Dermis blood vessel endothelial cell (primary cell): ENCODE measurements around the gene KIF17. TPM values are rescaled to one million over a fixed set of nuclear protein-coding genes. Genes with fewer than 3 reads are reported as not detected.
"Not testable (repeated sequence)": the region's sequence is repeated elsewhere in the genome, so short reads cannot be mapped to it uniquely, and the experiment has no call there.

Experiments used
- DNase-seq: peaks from one replicate; pipeline ENCODE4 v3.0.0; 2010
- total RNA-seq: library from RNA; depleted of rRNA; stranded (reverse); fragments of >200 nt; gene quantifications from 2 replicates; pipeline ENCODE4 v1.2.3, GENCODE V29; 2014

KIF17 gene
- total RNA-seq, 1 donor from 2014 or later: 32.3 TPM

DNA sequence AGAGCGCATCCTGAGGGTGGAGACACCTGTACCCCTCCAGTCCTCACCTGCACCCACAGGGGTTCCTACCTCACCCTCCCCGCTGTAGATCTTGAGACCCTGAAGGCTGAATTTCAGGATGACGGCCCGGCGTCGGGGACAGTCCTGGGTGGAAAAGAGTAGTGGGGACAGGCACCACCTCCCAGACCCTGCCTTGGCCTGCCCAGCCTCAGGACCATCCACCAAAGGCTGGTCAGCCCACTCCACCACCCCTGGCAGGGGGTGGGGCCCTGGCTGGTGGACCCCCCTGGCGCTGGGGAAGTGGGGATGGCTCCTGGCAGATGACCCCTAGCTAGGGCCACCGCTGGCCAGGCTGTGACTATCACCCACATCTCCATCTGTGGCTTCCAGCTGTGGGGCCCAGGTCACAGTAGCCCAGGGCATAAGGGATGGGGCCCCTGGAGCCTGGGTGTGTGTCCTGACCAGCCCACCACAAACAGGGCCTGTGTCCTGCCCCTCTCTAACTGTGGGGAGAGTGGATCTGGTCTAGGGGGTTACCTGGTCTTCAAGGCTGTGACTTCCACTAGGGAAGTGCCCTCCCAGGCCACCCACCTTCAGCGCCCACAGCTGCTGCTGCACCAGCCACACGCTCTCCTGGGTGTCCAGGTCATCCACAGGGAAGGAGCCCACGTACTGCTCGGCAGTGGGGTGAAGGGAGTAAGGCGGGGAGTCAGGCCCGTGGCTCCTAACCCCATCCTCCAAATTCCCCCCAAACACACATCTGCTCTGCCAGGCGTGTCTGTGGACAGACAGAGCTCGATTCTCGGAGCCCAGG, 9.3 kb upstream of the KIF17 start:
- DNase-seq: no peak

DNA sequence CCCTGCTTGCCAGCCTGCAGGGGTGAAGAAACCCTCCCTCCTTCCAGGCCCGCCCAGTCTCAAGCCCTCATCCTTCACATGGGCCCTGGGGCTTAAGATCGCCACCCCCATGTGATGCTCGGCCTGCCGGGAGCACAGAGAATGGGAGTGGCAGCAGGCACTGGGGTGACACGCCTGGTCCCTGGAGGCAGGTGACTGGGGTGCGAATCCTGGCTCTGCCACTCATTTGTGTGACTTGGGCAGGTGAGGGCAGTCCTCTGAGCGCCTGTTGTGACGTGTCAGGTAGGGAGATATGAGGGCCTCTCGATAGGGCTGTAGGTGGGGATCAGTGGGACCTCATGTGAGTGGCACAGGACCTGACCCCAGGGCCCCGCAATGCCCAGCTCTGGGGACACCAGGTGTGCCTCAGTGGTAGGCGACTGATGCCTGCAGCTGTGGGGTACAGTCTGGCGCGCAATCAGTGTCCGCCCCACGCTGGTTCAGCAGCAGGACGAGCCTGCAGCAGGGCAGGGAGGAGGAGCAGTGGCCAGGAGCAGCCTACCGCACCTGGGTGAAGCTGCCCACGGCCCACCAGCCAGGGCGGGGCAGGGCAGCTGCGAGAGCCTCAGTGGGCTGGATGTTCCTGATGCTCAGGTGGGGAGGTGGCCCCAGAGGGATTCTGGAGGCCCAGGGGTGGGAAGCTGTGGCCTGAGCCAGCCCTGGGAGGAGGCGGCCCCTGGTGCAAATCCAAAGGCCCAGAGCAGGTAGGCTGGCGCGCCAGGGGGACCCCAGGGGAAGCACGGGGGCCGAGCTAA, 8.5 kb upstream of the KIF17 start:
- no peak for DNase-seq

DNA sequence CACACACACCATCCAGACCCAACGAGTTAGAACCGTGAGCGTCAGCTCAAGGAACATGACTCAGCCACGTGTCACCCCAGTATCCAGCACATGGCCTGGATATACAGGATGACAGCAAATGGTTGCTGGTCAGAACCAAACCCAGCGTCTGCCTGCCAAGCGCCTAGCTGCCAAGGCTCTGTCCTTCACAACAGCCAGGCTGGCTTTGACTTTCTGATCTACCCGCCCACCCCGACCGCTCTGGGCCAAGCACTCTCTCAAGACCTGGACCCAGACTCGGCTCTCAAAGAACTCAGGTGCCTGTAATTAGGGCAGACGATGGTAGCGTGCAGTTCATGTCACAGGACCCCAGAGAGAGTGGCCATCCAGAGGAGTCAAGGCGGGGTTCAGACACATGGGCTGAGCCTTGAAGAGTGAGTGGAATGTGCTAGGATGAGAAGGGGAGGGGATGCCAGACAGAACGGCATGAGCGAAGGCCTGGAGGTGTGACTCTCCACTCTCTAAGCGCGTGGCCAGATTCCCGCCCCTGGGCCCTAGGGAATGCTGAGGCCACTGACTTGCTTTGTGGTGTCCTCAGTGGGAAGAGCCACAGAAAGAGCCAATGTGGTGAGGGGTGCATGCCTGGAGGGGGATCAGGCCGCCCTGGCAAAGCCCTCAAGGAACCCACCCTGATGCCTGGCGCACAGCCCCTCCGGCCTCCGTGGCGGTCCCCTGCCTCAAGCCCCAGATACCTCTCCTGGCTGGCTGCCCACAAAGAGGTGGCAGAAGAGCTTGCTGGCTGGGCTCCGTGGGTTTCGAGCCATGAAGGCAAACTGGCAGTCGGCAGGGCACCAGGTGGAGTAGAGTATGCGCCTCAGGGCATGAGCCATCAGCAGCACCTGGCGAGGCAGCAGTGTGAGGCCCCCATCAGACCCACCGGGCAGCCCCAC, 7.6 kb upstream of the KIF17 start:
- peak; percentile 30 for DNase-seq

DNA sequence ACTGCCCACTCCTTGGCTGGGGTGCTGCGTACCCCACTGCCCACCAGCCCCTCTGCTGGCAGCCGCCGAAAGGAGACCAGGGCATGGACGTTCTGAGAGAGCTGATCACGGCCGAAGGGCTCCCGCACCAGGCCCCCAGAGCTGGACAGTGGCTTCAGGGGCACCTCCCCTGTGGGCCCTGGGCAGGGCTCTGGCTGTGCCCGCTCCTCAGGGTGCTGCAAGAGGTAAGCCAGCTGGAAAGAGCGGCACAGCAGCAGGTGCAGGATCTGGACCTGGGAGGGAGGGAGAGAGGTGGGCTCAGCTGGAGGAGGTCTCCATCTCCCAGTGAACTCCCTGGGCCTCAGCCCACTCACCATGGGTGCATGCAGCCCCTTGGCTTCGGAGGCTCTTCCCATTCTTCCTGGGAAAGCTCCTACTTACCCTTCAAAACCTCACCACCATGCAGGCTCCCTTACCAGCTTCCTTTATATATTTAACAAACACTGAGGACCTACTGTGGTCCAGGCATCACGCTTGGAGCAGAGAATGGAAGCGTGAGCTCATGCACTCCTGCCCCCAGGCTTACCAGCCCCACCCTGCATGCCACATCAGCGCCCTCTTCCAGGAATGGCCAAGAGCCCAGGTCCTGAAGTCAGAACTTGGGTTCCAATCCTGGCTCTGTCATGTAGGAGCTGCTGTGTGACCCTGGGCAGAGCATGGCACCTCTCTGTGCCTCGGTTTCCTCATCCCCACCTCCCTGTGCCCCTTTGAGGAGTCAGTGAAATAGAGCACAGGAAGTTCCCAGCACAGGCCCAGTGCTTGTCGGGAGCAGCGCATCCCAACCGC, 6.8 kb upstream of the KIF17 start:
- DNase-seq: no peak

DNA sequence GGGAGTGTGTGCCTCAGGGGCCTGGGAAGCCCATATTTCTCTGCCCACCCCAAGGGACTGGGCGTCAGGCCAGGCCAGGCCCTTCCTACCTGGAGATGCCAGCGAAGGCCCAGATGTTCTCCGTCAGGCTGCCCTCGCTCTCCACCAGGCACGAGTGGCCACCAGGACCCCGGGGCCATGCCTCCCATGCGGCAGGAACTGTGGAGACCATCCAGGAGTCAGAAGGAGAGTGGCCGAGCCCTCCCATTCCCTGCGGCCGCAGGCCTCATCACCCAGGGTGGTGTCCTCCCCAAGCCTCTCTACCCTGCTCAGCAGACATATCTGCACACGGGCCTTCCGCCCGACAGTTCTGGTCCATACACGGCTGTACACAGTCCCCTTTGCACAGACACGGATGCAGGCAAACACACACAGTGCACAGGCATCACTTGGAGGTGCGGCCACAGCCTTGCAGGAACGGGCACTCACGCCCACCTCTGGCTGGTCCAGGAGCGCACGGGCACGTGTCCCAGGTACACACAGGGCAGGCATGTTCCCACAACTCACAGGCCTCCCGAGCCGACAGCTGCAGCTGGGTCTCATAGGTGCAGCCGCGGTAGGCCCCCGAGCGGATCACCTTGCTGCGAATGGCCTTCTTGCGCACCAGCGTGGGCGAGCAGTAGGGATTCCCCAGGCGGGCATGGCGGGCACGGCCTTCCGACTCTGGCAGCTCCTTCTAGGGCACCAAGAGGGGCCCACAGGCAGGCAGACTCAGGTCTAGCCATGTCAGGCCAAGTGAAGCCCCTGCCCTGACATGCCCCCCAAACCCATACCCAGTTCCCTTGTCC, 5.9 kb upstream of the KIF17 start:
- DNase-seq: no peak

DNA sequence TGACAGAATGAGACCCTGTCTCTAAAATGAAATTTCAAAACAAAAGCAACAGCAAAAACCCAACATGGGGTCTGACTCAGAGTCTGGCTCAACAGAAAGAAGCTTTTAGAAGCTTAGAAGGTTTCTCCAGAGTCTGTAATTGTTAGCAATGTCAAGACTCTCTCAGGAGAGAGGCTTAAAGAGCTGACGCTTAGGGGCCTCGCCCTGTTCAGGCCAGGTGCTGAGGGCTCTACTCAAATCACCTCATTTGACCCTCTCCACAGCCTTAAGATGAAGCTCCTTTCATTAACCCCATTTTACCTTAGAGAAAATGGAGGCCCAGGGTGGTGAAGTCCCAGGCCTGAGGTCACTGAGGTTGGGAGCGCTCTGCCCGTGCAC, 5.3 kb upstream of the KIF17 start:
- DNase-seq: no peak

DNA sequence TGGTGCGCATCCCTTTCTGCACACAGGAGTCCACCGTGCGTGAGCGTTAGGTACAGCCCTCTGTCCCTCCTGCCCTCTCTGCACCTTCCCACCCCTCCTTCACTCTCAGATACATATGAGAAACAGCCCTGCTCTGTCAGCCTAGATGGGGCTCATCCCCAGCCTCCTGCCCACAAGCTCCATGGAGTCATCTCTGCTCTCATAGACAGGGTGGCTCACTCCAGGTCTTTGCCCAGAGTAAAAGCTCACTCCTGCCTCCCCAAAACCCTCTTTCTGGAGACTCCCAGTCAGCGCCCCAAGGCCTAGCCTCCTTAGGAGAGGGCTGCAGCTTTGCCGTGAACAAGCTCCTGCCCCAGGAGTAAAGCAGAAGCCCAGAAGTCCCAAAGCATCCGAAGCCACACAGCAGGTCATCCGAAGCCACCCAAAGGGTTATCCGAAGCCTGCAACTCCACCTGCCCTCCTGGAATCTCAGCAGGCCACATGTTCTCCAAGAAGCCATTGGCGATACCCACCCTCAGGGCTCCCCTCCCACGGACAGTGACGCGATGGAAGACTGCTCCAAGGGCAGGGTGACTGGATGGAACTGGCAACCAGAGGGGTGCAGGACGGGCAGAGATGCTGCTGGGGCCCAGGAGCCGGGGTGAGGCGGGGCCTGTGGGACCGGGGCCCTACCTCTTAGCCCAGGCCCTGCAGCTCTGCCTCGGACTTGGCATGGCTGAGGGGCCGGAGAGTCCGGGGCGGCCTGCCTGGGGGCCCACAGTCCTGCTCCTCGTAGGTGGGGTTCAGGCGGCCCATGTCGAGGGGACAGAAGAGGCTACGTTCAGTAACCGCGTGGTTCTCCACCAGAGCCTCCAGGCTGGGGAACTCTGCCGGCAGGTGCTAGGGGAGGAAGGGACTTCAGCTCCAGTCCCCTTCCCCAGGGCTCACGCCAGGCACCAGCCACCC, 3.6 kb upstream of the KIF17 start:
- no peak for DNase-seq

DNA sequence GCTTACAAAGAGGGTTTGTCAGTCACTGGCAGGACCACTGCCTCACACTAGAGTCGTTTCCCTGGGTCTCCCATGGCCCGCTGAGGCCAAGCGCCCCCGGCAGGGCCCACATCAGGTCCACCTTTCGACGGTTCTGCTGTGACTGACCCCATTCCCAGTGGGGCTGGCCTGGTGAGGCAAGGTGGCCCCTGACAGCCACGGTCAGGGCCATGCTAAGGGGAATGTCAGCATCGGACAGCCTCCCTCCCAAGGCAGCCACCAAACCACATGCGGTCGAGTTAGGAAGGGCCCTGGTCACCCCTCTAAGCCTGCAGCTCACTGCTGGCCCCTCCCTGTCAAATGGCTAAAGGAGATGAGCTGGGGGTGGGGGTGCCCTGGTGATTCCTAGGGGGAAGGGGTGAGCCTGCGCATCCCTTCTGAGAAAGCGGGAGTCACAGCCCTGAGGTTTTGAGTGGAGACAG, 2.9 kb upstream of the KIF17 start:
- no peak for DNase-seq

DNA sequence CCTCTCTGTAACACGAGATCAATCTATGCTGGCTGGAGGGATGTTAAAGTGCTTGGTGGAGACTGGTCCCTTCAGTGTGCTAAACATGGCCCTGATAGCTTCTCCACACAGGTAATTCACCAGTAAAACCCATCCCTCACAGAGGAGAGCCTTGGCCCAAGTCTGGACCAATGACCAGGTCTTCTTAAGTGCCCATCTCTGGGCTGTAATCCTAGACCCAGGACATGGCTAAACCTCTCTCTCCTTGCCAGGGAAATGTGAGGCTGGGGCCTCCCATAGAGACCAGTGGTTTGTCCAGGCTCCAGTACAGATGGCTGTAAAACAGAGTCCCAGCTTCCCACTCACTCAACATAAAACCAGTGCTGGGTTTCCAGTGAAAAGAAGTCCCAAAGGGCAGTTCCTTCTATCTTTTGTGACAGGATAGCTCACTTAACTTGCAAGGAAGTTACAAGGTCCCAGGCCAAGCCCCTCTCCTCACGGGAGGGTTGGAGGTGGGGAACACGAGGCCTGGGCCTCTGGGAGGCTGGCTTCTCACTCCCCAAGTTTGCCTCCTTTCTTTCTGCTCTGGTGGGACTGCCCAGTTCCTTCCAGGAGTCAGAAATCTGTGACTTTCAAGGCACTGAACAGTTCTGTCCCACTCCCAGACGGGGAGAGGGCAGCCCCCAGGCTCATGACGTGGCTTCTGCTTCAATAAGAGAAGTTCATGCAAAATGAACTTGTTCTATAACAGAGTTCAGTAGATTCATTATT, 2.2 kb upstream of the KIF17 start:
- no peak for DNase-seq

DNA sequence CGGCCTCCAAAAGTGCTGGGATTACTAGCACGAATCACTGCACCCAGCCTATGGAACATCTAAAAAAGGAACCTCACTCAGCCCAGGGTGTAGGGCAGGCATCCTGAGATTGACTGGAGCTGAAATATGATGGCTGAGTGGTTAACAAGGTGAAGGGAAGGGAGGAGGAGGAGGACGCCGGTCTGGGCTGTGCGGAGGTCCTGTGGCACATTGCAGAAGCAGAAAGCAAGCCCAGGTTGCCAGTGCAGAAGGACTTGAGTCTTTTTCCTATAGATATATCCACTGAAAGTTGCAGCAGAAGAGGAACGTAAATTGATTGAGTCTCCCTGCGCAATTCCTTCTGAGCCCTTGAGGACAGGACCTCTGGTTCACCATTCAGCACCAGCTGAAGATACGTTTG, 1.5 kb upstream of the KIF17 start:
- no peak for DNase-seq

DNA sequence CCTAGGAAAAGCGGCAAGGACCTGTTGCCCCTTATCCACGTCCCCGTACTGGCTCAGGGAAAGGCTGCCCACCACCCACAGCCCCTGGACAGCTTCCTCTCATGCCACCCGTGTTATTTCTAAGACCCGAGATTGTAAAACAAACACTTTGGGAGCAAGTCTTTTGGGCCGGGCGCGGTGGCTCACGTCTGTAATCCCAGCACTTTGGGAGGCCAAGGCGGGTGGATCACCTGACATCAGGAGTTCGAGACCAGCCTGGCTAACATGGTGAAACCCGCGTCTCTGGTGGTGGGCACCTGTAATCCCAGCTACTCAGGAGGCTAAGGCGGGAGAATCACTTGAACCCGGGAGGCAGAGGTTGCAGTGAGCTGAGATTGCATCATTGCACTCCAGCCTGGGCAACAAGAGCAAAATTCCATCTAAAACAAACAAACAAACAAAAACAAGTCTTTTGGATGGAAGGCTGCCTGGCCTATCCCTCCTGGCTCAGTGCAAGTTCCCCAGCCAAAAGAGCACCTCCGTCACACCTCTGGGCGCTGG, 606 bp upstream of the KIF17 start:
- DNase-seq: not testable (repeated sequence)

DNA sequence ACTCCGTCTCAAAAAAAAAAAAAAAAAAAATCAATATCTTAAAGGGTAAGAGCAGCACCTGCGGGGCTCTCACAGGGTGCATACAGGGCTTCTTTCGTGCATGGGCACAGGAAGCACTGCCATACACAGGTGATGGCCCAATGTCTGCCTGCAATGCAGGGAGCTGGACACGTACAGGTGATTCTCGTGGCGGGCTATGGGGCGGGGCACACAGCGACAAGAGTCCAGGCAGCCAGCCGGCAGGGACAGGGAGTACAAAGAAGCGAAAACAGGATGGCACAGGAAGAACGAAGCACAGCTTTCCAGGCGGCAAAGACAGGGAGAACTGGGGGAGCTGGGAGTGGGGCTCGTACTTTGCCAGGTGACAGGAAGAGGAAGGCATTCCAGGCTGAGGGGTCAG, 1.6 kb downstream of the KIF17 start:
- no peak for DNase-seq

DNA sequence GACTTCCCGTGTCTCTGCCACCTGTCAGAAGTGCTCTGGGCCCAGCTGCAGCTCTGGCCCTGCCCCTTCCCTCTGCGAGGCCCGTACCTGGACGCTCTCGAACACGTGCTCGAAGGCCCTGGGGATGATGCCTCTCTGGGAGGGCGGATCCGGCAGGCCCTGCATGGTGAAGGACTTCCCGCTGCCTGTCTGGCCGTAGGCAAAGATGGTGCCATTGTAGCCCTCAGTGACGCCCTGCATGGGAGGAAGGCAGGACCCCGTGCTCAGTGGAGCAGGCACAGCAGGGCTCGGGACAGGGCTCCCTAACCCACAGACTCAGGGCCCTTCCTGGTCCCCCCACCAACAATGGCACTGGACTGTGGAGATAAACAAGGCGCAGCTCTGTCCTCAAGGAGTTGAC, 2.4 kb downstream of the KIF17 start:
- DNase-seq: no peak

DNA sequence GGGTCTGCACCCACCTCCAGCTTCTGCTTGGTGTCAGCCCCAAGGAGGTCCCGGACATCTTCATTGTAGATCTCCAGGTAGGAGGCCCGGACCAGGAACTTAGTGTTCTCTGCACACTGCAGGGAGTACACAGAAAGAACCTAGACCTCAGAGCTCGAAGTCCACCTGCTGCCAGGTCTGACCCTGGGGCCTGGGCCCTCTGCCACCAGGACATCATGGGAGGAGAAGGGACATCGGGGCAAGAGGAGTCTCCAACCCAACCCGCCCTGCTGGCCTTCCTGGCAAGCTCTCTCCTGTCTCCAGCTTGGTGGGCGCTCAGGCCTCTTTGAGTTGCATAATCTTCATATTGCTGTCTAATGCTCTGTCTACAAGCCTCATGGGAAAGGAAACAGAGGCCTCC, 4.4 kb downstream of the KIF17 start:
- no peak for DNase-seq

DNA sequence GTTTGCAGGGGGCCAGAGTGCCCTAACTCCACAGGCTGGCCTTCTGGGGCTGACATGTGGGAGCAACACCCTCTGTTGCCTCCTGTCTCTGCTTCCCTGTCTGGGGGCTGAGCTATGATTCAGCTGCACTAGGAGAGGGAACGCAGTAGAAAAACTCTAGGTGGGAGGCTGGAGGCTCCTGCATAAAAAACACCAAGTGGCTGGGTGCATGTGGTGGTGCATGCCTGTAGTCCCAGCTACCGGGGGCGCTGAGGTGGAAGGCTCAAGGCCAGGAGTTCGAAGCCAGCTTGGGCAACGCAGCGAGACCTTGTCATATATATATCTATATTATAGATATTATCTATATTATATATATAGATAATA, 5.6 kb downstream of the KIF17 start:
- no peak for DNase-seq

DNA sequence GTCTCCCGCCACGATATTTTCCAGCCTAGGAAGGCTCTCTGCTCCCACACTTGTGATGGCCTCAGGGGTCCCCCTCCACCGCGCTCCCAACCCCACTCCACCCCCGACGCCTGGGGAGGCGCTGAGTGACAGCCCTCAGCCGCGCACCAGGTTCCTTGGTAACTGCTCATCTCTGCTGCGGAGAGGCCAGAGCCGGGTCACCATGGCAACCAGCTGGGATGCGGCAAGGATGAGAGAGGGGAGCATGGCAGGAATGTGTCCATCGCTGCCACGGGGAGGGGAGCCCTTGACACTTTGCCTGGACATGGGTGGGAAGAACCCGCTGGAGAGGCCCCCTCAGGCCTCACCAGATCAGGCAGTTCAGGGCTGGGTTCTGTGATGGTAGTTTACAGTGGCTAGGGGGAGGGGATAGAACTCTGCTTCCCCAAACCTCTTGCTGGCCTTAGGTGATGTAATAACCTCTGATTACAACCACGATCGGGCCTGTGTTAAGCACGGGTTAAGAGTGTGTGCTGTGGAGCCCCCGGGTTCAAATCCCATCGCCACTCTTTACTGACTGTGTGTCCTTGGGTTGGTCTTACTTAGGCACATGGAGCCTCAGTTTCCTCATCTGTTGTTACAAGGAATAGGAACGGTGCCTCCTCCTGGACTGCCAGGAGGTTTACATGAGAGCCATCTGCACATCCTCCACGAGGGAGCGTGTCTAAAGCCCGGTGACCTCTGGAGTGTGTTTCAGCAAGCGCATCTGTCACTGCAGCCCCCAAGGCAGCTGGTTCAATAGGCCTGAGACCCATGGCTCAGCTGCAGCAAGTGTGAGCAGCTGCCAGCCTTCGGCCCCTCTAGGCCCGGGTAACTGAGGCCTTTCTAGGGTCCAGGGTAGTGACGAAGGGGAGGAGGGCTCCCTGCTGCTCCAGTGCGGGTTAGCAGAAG, 6.3 kb downstream of the KIF17 start:
- DNase-seq: no peak

DNA sequence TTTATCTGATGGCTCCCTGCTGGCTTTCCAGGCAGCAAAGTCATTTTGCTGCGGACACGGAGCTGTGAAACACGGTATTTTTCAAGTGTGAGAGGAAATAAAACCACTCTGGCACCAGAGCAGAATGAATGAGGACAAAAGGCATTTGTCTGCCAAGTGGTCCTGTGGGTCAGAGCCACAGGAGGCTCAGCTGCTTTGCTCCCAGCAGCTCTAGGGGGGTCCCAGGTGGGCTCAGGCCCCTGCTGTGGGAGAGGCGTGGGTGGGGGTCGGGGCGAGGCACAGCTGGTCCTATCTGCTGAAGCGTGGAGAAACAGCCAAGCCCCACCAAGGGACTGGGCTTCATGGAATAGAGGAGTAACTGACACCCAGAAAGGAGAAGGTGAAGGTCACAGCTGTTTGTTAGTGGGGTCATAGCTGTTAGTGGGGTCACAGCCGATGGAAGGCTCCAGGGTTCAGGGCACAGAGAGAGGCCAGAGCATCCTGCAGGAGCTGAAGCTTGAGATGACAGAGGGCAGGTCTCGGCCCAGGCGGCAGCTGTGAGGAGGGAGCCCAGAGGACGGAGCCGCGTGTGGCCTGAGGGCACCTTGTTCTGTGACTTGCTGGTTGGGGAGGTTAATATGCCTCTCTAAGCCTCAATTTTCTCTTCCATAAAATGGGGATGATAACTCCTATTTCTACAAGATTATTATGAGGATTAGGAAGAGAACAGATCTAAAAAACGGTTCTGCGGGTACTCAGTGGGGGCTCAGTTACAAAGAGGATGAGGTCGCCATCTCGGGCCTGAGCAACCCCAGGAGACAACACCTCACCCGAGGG, 7.1 kb downstream of the KIF17 start:
- DNase-seq: no peak
